Measurements from ENCODE around the gene TLL2.

The TLL2 gene

GRCh38 chr10:96379758-96380157 is 134.0 kb downstream of the TLL2 start:
- H3K4me3 ChIP-seq (ENCODE audit: low read length), result no peak overlapping the region
- no peak for TF ChIP-seq CTCF (conservative IDR thresholded peaks at IDR 0.05; ENCODE audit: low read depth, low read length)
- DNase-seq (ENCODE audit: low read depth), result no peak

GRCh38 chr10:96378741-96379140 is 135.0 kb downstream of the TLL2 start:
- no peak overlapping the region for H3K4me3 ChIP-seq (ENCODE audit: low read length)
- no peak for TF ChIP-seq CTCF (conservative IDR thresholded peaks at IDR 0.05; ENCODE audit: low read depth, low read length)
- DNase-seq (ENCODE audit: low read depth), result no peak

GRCh38 chr10:96377816-96378294 is 135.9 kb downstream of the TLL2 start:
- DNase-seq (ENCODE audit: low read depth), result no peak
- TF ChIP-seq CTCF (conservative IDR thresholded peaks at IDR 0.05; ENCODE audit: low read depth, low read length), result no peak
- H3K4me3 ChIP-seq (ENCODE audit: low read length), result no peak overlapping the region

GRCh38 chr10:96376483-96376882 is 137.2 kb downstream of the TLL2 start:
- no peak overlapping the region for H3K4me3 ChIP-seq (ENCODE audit: low read length)
- no peak for DNase-seq (ENCODE audit: low read depth)
- no peak for TF ChIP-seq CTCF (conservative IDR thresholded peaks at IDR 0.05; ENCODE audit: low read depth, low read length)

- H3K4me3 ChIP-seq (ENCODE audit: low read length), result peak overlapping the region; percentile 58
- peak; percentile 39 for DNase-seq (ENCODE audit: low read depth)
- TF ChIP-seq CTCF (conservative IDR thresholded peaks at IDR 0.05; ENCODE audit: low read depth, low read length), result peak; percentile 98
Observed at GRCh38 chr10:96374985-96375830, 138.5 kb downstream of the TLL2 start.

GRCh38 chr10:96374639-96374984 is 139.1 kb downstream of the TLL2 start:
- DNase-seq (ENCODE audit: low read depth), result no peak
- peak; percentile 20 for TF ChIP-seq CTCF (conservative IDR thresholded peaks at IDR 0.05; ENCODE audit: low read depth, low read length)
- H3K4me3 ChIP-seq (ENCODE audit: low read length), result peak overlapping the region; percentile 58

GRCh38 chr10:96374004-96374403 is 139.7 kb downstream of the TLL2 start:
- no peak for TF ChIP-seq CTCF (conservative IDR thresholded peaks at IDR 0.05; ENCODE audit: low read depth, low read length)
- no peak overlapping the region for H3K4me3 ChIP-seq (ENCODE audit: low read length)
- DNase-seq (ENCODE audit: low read depth), result no peak
